AG04449 (cell line): ENCODE measurements around the gene SMG6.
A peak's percentile ranks its signal among the peaks of the same experiment; 100 is the strongest.

ENCODE experiments used
- CTCF ChIA-PET: fragments of 350-600 bp; formaldehyde crosslinking; extraction: SDS; loops from one replicate; lab custom pipeline; 2021; ENCODE audit warnings: antibody characterized with exemption; lab: Yijun Ruan, JAX
- POLR2A ChIA-PET: fragments of 400-600, 350-600 bp; formaldehyde crosslinking; extraction: SDS; loops from one replicate; lab custom pipeline; 2020; ENCODE audit warnings: antibody characterized with exemption, inconsistent platforms; lab: Yijun Ruan, JAX
- DNase-seq: peaks from one replicate; pipeline ENCODE4 v3.0.0-alpha.2; 2010; ENCODE audit warnings: low read depth, low spot score
- H3K4me3 ChIP-seq: 2 replicates; pipeline ENCODE4 v1.5.1; 2011; ENCODE audit warnings: low read depth, mild to moderate bottlenecking, control low read depth, low read length
- CTCF ChIP-seq: IDR thresholded peaks from one replicate; pipeline ENCODE4 v1.5.1; 2011; ENCODE audit warnings: mild to moderate bottlenecking, moderate library complexity, low read length, control low read depth, inconsistent platforms; ENCODE audit not compliant: insufficient read depth; ENCODE audit errors: missing control alignments

Gene SMG6

GRCh38 chr17:2061441-2061958 lies 242.1 kb downstream of the SMG6 start:
- no peak for TF ChIP-seq CTCF
- no peak overlapping the region for H3K4me3 ChIP-seq
- ChIA-PET POLR2A (no interaction called here), CTCF (interaction anchor here (1.0 to 8.9 kb wide), 2 partner anchors 184 to 222 kb away, joined by 3 to 80 read pairs; no protein-coding TSS in a partner anchor)
- no peak for DNase-seq

- no peak overlapping the region for H3K4me3 ChIP-seq
- ChIA-PET CTCF (interaction anchor here (1.2 to 8.5 kb wide), 6 partner anchors 11 to 222 kb away, joined by 4 to 348 read pairs (median 12); no protein-coding TSS in a partner anchor), POLR2A (no interaction called here)
- no peak for DNase-seq
- no peak for TF ChIP-seq CTCF
Observed at GRCh38 chr17:2060681-2061440, 242.7 kb downstream of the SMG6 start.

GRCh38 chr17:2060385-2060658 lies 243.3 kb downstream of the SMG6 start:
- ChIA-PET POLR2A (interaction anchor here (2.5 kb wide), 1 partner anchor 121 kb away, joined by 8 read pairs; no protein-coding TSS in a partner anchor), CTCF (interaction anchor here (0.7 to 8.5 kb wide), 9 partner anchors 6 to 226 kb away, joined by 3 to 348 read pairs (median 7); no protein-coding TSS in a partner anchor)
- DNase-seq, result no peak
- TF ChIP-seq CTCF, result no peak
- H3K4me3 ChIP-seq, result no peak overlapping the region

- CTCF ChIA-PET, result interaction anchor here (0.7 to 8.5 kb wide), 15 partner anchors 7 to 277 kb away, joined by 3 to 348 read pairs (median 7); partner anchors contain the start of gene TSR1
- POLR2A ChIA-PET, result interaction anchor here (1.8 to 2.5 kb wide), 3 partner anchors 122 to 185 kb away, joined by 6 to 11 read pairs (median 8); no protein-coding TSS in a partner anchor
Observed at GRCh38 chr17:2059547-2060384, 243.8 kb downstream of the SMG6 start.

GRCh38 chr17:2058586-2059546 lies 244.7 kb downstream of the SMG6 start:
- no peak overlapping the region; the same call in none of the 2 replicates for H3K4me3 ChIP-seq
- ChIA-PET POLR2A (interaction anchor here (0.6 to 4.8 kb wide), 7 partner anchors 9 to 186 kb away, joined by 3 to 38 read pairs (median 6); no protein-coding TSS in a partner anchor), CTCF (interaction anchor here (0.8 to 8.5 kb wide), 23 partner anchors 8 to 278 kb away, joined by 3 to 348 read pairs (median 5); partner anchors contain the start of gene TSR1)
- no peak for DNase-seq
- peak; percentile 85 for TF ChIP-seq CTCF

More at GRCh38 chr17:2059547-2060384, 243.8 kb downstream of the SMG6 start:
- no peak for DNase-seq
- no peak for TF ChIP-seq CTCF
- no peak overlapping the region; the same call in 1 of the 2 replicates for H3K4me3 ChIP-seq
